ENCODE measurements around the gene CDH9.
"Not testable (repeated sequence)": the region's sequence is repeated elsewhere in the genome, so short reads cannot be mapped to it uniquely, and the experiment has no call there.

The CDH9 gene

GRCh38 chr5:26942481-26942880 lies 95.9 kb downstream of the CDH9 start:
- DNase-seq, result no peak

- DNase-seq, result no peak
Measured at GRCh38 chr5:26940994-26941393, 97.4 kb downstream of the CDH9 start.

- no peak for DNase-seq
Measured at GRCh38 chr5:26932238-26932637, 106.1 kb downstream of the CDH9 start.

- no peak for DNase-seq
Measured at GRCh38 chr5:26921439-26921838, 116.9 kb downstream of the CDH9 start.

GRCh38 chr5:26903469-26903868 lies 134.9 kb downstream of the CDH9 start:
- DNase-seq, result no peak

- no peak for DNase-seq
Measured at GRCh38 chr5:26894719-26895263, 143.6 kb downstream of the CDH9 start.

GRCh38 chr5:26893078-26893477 lies 145.3 kb downstream of the CDH9 start:
- no peak for DNase-seq

GRCh38 chr5:26889815-26890214 lies 148.6 kb downstream of the CDH9 start:
- no peak for DNase-seq

GRCh38 chr5:26884481-26884880 lies 153.9 kb downstream of the CDH9 start:
- DNase-seq, result no peak

- DNase-seq, result no peak
Measured at GRCh38 chr5:26883375-26883774, 155.0 kb downstream of the CDH9 start.

GRCh38 chr5:26881901-26882300 lies 156.5 kb downstream of the CDH9 start:
- no peak for DNase-seq

GRCh38 chr5:26877154-26877553 lies 161.2 kb downstream of the CDH9 start:
- DNase-seq, result no peak

GRCh38 chr5:26872337-26872736 lies 166.0 kb downstream of the CDH9 start:
- DNase-seq, result no peak

GRCh38 chr5:26869781-26870180 lies 168.6 kb downstream of the CDH9 start:
- no peak for DNase-seq

- DNase-seq, result no peak
Measured at GRCh38 chr5:26868504-26868903, 169.9 kb downstream of the CDH9 start.

GRCh38 chr5:26864061-26864460 lies 174.3 kb downstream of the CDH9 start:
- DNase-seq, result no peak

- no peak for DNase-seq
Measured at GRCh38 chr5:26856238-26856637, 182.1 kb downstream of the CDH9 start.

- DNase-seq, result not testable (repeated sequence)
Measured at GRCh38 chr5:26852450-26852849, 185.9 kb downstream of the CDH9 start.

- DNase-seq, result no peak
Measured at GRCh38 chr5:26847041-26847736, 191.2 kb downstream of the CDH9 start.

GRCh38 chr5:26843677-26844076 lies 194.7 kb downstream of the CDH9 start:
- DNase-seq, result no peak

- no peak for DNase-seq
Measured at GRCh38 chr5:26833596-26833995, 204.8 kb downstream of the CDH9 start.

Measured in central memory CD4-positive, alpha-beta T cell (primary cell).